WTC11 (cell line): ENCODE measurements around the gene RPUSD3. TPM values are rescaled to one million over a fixed set of nuclear protein-coding genes. Genes with fewer than 3 reads are reported as not detected.

Experiments used
- ATAC-seq: fragments of 200-7000 bp; cut with Tn5 transposase; 2 replicates; pipeline ENCODE4 v1.10.0; 2021; ENCODE audit warnings: mild to moderate bottlenecking, moderate library complexity
- CTCF ChIA-PET: fragments of 300-600 bp; sonication (Branson Sonifier 250); formaldehyde crosslinking; loops from one replicate; lab custom pipeline; 2021; ENCODE audit warnings: antibody characterized with exemption; lab: Charles Lee
- POLR2A ChIA-PET: fragments of 350-600 bp; sonication (Branson Sonifier 250); formaldehyde crosslinking; loops from one replicate; lab custom pipeline; 2021; ENCODE audit warnings: antibody characterized with exemption; lab: Charles Lee
- DNase-seq: peaks from one replicate; pipeline ENCODE4 v3.0.0; 2021; ENCODE audit warnings: low spot score
- H3K27ac Mint-ChIP-seq: 2 replicates; pipeline ENCODE4 v1.8.0; 2021; ENCODE audit warnings: mixed read lengths
- H3K27me3 Mint-ChIP-seq: 2 replicates; pipeline ENCODE4 v1.8.0; 2021; ENCODE audit warnings: low read depth, mild to moderate bottlenecking, moderate library complexity, mixed read lengths
- H3K36me3 Mint-ChIP-seq: 2 replicates; pipeline ENCODE4 v1.8.0; 2021; ENCODE audit warnings: mixed read lengths
- H3K4me1 Mint-ChIP-seq: 2 replicates; pipeline ENCODE4 v1.8.0; 2022; ENCODE audit warnings: mixed read lengths
- H3K4me3 Mint-ChIP-seq: 2 replicates; pipeline ENCODE4 v1.8.0; 2021; ENCODE audit warnings: mild to moderate bottlenecking, moderate library complexity, mixed read lengths
- H3K9me3 Mint-ChIP-seq: 2 replicates; pipeline ENCODE4 v1.8.0; 2021; ENCODE audit warnings: mixed read lengths
- ATF1 ChIP-seq: sonication (generic); formaldehyde crosslinking; IDR thresholded peaks from 2 replicates; pipeline ENCODE4 v1.8.1; 2023; ENCODE audit warnings: mild to moderate bottlenecking, moderate library complexity, missing genetic modification reagents
- CREB1 ChIP-seq: sonication (generic); formaldehyde crosslinking; IDR thresholded peaks from 2 replicates; pipeline ENCODE4 v1.8.0; 2023; ENCODE audit warnings: mild to moderate bottlenecking, missing genetic modification reagents
- CTCF ChIP-seq: fragments of 200-600 bp; IDR thresholded peaks from 2 replicates; pipeline ENCODE4 v1.8.0; 2022; ENCODE audit warnings: antibody characterized with exemption
- E2F5 ChIP-seq: sonication (generic); formaldehyde crosslinking; IDR thresholded peaks from 2 replicates; pipeline ENCODE4 v1.8.1; 2022; ENCODE audit warnings: mild to moderate bottlenecking, moderate library complexity, missing genetic modification reagents
- ESRRA ChIP-seq: sonication (generic); formaldehyde crosslinking; IDR thresholded peaks from 2 replicates; pipeline ENCODE4 v1.8.1; 2022; ENCODE audit warnings: mild to moderate bottlenecking, missing genetic modification reagents, borderline replicate concordance
- FOXJ3 ChIP-seq: sonication (generic); formaldehyde crosslinking; IDR thresholded peaks from 2 replicates; pipeline ENCODE4 v1.9.0; 2021; ENCODE audit warnings: missing genetic modification reagents, mild to moderate bottlenecking, borderline replicate concordance
- IRF1 ChIP-seq: sonication (generic); formaldehyde crosslinking; IDR thresholded peaks from 2 replicates; pipeline ENCODE4 v1.8.0; 2023; ENCODE audit warnings: missing genetic modification reagents
- MAX ChIP-seq: sonication (generic); formaldehyde crosslinking; IDR thresholded peaks from 2 replicates; pipeline ENCODE4 v1.8.0; 2022; ENCODE audit warnings: mild to moderate bottlenecking, missing genetic modification reagents
- PRDM15 ChIP-seq: sonication (generic); formaldehyde crosslinking; IDR thresholded peaks from 2 replicates; pipeline ENCODE4 v1.8.0; 2022; ENCODE audit warnings: missing genetic modification reagents
- SMAD4 ChIP-seq: sonication (generic); formaldehyde crosslinking; IDR thresholded peaks from 2 replicates; pipeline ENCODE4 v1.8.0; 2022; ENCODE audit warnings: mild to moderate bottlenecking, missing genetic modification reagents
- SP1 ChIP-seq: sonication (generic); formaldehyde crosslinking; conservative IDR thresholded peaks from 2 replicates; pipeline ENCODE4 v1.8.1; 2022; ENCODE audit warnings: missing genetic modification reagents
- ZBTB43 ChIP-seq: sonication (generic); formaldehyde crosslinking; IDR thresholded peaks from 2 replicates; pipeline ENCODE4 v1.8.1; 2023; ENCODE audit warnings: mild to moderate bottlenecking, missing genetic modification reagents
- ZMAT4 ChIP-seq: fragments of 250-450 bp; sonication (Bioruptor Pico); IDR thresholded peaks from 2 replicates; pipeline ENCODE4 v1.9.0; 2021; ENCODE audit warnings: mild to moderate bottlenecking
- ZNF121 ChIP-seq: sonication (generic); formaldehyde crosslinking; IDR thresholded peaks from 2 replicates; pipeline ENCODE4 v1.8.0; 2023; ENCODE audit warnings: missing genetic modification reagents
- ZSCAN18 ChIP-seq: fragments of 250-450 bp; sonication (Bioruptor Pico); IDR thresholded peaks from 2 replicates; pipeline ENCODE4 v2.1.2; 2022; ENCODE audit warnings: mild to moderate bottlenecking, moderate library complexity
- total RNA-seq: library from RNA; stranded (reverse); gene quantifications from 3 replicates; pipeline ENCODE4 v1.2.3, GENCODE V29; 2021

The RPUSD3 gene
- total RNA-seq, 1 experiment from 2014 or later, result 95.5 TPM

- TF ChIP-seq ZMAT4 (CRISPR knock-in tag) (no peak), ZBTB43 (CRISPR knock-in tag) (no peak), PRDM15 (no peak)
Measured at GRCh38 chr3:9838856-9839255, 5.0 kb downstream of the RPUSD3 start (continued).

GRCh38 chr3:9837701-9838582 lies 5.9 kb downstream of the RPUSD3 start:
- Mint-ChIP-seq H3K27ac (no peak overlapping the region), H3K36me3 (peaks cover 28% of the 10 kb centered on the region), H3K4me1 (peaks cover 6% of the 10 kb centered on the region), H3K9me3 (no peaks in the 10 kb centered on the region)
- DNase-seq (no peak), ATAC-seq (no peak)
- CTCF ChIA-PET, result interaction anchor here (0.6 to 1.4 kb wide), 4 partner anchors 11 to 388 kb away, joined by 3 read pairs; no protein-coding TSS in a partner anchor
- TF ChIP-seq E2F5 (CRISPR knock-in tag) (no peak), CTCF (no peak), SMAD4 (CRISPR knock-in tag) (no peak), FOXJ3 (CRISPR knock-in tag) (no peak), MAX (CRISPR knock-in tag) (no peak), ZSCAN18 (CRISPR knock-in tag) (no peak), SP1 (no peak), ZNF121 (CRISPR knock-in tag) (no peak), ATF1 (CRISPR knock-in tag) (no peak), CREB1 (CRISPR knock-in tag) (no peak), ESRRA (CRISPR knock-in tag) (no peak), IRF1 (CRISPR knock-in tag) (no peak)
- TF ChIP-seq, all 79 proteins: peak for 0
- POLR2A ChIA-PET, result interaction anchor here (0.6 kb wide), 1 partner anchor 41 kb away, joined by 3 read pairs; no protein-coding TSS in a partner anchor
- no peak overlapping the region for H3K4me3 Mint-ChIP-seq
- H3K27me3 Mint-ChIP-seq, result no peaks in the 10 kb centered on the region
